NT2/D1 (cell line): ENCODE results near the gene SCARB1.

ENCODE experiments used
- SUZ12 ChIP-seq: IDR thresholded peaks from 2 replicates; pipeline ENCODE4 v1.6.1; 2011; ENCODE audit not compliant: insufficient read length, insufficient read depth; ENCODE audit errors: extremely low read depth
- YY1 ChIP-seq: IDR thresholded peaks from 2 replicates; pipeline ENCODE4 v1.6.1; 2011; ENCODE audit not compliant: insufficient read length, insufficient read depth
- ZNF274 ChIP-seq: IDR thresholded peaks from 2 replicates; pipeline ENCODE4 v1.6.1; 2011; ENCODE audit warnings: mild to moderate bottlenecking, low read depth, low read length

GRCh38 chr12:124804011-124804621, 59.5 kb downstream of the SCARB1 start:
- TF ChIP-seq ZNF274 = no peak
- TF ChIP-seq YY1 = no peak
- no peak for TF ChIP-seq SUZ12
